ENCODE results near the gene STON2.

The STON2 gene

DNA sequence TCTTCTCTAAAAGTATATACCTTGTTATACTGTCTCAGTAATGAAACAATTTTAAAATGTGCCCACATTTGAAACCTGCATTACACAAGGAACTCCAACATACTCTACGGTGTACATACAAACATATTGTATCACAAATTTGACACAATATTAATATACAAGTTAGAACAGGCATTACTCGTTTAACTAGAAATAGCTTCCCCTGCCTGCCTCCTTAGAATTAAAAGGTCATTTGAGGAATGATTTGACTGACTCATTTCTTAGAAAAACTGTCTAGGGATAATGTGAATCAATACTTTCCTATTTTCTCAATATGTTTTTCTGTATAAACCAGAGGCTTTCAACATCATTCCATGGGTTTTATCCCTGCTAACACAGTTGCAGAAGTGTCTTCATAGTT is 73.7 kb downstream of the STON2 start:
- TF ChIP-seq, protein P1, sequence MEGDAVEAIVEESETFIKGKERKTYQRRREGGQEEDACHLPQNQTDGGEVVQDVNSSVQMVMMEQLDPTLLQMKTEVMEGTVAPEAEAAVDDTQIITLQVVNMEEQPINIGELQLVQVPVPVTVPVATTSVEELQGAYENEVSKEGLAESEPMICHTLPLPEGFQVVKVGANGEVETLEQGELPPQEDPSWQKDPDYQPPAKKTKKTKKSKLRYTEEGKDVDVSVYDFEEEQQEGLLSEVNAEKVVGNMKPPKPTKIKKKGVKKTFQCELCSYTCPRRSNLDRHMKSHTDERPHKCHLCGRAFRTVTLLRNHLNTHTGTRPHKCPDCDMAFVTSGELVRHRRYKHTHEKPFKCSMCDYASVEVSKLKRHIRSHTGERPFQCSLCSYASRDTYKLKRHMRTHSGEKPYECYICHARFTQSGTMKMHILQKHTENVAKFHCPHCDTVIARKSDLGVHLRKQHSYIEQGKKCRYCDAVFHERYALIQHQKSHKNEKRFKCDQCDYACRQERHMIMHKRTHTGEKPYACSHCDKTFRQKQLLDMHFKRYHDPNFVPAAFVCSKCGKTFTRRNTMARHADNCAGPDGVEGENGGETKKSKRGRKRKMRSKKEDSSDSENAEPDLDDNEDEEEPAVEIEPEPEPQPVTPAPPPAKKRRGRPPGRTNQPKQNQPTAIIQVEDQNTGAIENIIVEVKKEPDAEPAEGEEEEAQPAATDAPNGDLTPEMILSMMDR (IDR thresholded peaks at IDR 0.05; ENCODE audit: insufficient read depth, low read length, missing control alignments): no peak
- POLR2A ChIA-PET: no interaction called here
- no peak overlapping the region for H3K4me3 ChIP-seq (ENCODE audit: low read depth, low read length)
- DNase-seq (ENCODE audit: low read depth, low spot score): no peak
- CTCF ChIA-PET: no interaction called here

DNA sequence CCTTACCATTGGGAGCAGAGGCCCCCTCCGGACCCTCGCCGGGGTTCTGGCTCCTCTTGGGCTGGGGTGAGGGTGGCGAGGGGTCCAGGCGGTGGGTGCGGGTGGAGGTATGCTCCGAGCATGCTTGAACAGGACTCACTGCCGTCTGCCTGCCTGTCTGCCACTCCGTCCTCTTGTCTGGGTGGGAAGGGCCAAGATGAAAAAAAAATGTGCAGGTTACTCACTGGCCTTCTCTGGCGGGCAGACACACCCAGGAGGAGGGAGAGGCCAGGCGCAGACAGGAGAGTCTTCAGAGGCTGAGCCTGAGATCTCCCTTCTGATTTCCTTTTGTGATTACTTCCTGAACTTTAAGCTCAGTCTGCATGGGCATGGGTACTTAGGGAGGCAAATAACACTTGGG is 76.1 kb downstream of the STON2 start:
- ChIA-PET POLR2A (no interaction called here), CTCF (no interaction called here)
- no peak overlapping the region for H3K4me3 ChIP-seq (ENCODE audit: low read depth, low read length)
- TF ChIP-seq, protein P1 (IDR thresholded peaks at IDR 0.05; ENCODE audit: insufficient read depth, low read length, missing control alignments): no peak
- no peak for DNase-seq (ENCODE audit: low read depth, low spot score)

DNA sequence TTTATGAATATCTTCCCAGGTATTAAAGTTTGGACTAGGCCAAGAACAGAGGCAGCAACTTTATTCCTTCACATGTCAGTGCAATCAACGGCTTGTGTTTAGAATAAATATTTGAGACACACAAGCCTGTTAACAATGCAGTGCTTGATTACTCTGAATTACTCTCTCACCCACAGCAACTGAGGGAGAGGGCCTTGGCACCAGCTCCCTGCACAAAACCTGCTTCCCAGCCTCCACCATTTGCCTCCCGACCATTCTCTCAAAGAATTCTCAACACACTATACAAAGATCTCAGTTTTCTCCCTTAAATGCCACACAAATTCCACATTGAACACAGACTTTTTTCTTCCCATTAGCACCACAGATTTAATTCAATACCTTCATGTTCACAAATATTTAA is 77.0 kb downstream of the STON2 start:
- ChIA-PET POLR2A (no interaction called here), CTCF (no interaction called here)

DNA sequence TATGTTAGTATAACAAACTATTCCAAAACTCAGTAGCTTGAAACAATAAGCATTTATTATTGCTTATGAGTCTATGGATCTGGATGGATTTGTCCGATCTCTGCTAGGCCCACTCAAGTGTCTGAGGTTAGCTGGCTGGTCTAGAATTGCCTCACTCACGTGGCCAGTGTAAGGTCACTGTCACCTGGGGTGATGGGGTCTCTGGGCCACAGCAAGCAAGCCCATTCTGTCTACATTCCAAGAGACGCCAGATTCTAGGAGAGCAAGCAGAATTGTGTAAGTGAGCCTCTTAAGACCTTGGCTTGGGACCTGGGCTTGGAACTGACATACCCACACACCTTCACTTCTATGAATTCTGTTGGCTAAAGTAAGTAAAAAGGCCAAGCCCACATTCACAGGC is 80.2 kb downstream of the STON2 start:
- ChIA-PET CTCF (no interaction called here), POLR2A (no interaction called here)
- no peak overlapping the region for H3K4me3 ChIP-seq (ENCODE audit: low read depth, low read length)
- DNase-seq (ENCODE audit: low read depth, low spot score): no peak
- TF ChIP-seq, protein P1 (IDR thresholded peaks at IDR 0.05; ENCODE audit: insufficient read depth, low read length, missing control alignments): no peak

More for the DNA sequence above, 77.0 kb downstream of the STON2 start:
- DNase-seq (ENCODE audit: low read depth, low spot score): no peak
- TF ChIP-seq, protein P1 (IDR thresholded peaks at IDR 0.05; ENCODE audit: insufficient read depth, low read length, missing control alignments): no peak
- no peak overlapping the region for H3K4me3 ChIP-seq (ENCODE audit: low read depth, low read length)

DNA sequence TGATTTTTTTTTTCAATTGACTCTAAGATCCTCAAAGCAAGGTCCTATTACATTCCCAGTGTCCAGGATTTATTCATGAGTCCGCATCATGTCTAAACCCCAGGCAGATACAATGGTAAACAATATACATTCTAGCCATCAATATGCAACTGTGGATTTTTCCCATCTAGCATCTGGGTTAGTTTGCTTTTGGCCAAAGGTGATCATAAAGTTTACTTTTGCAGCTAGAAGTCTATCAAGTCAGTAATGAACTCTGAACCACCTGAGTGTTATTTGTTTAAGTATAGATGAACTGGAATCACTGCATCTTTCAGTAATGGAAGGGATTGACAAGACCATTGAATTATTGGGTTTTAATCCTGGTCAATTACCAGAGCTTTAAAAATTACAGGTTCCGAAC is 80.8 kb downstream of the STON2 start:
- ChIA-PET POLR2A (no interaction called here), CTCF (no interaction called here)
- TF ChIP-seq, protein P1 (IDR thresholded peaks at IDR 0.05; ENCODE audit: insufficient read depth, low read length, missing control alignments): no peak
- DNase-seq (ENCODE audit: low read depth, low spot score): no peak
- H3K4me3 ChIP-seq (ENCODE audit: low read depth, low read length): no peak overlapping the region

DNA sequence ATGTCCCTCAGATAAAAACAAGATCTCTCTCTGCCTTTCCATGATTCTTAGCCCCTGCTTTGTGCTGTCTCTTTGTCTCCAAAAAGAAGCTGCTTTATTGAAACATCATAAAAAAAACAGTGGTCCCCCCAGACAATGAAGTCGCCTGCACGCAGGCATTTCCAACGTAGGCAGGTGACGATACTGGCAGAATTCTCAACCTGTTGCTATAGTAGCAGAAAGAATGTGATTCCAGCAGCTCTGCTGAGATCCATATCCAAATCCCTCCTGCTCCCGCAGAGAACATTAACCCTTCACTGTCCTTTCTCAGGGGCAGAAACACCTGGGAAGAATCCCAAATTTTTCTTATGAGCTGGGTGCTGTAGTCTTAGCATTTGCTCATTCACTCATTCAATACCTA is 84.8 kb downstream of the STON2 start:
- DNase-seq (ENCODE audit: low read depth, low spot score): no peak
- ChIA-PET CTCF (interaction anchor here (1.5 kb wide), 1 partner anchor 46 kb away, joined by 3 read pairs; no protein-coding TSS in a partner anchor), POLR2A (no interaction called here)
- H3K4me3 ChIP-seq (ENCODE audit: low read depth, low read length): no peak overlapping the region
- TF ChIP-seq, protein P1 (IDR thresholded peaks at IDR 0.05; ENCODE audit: insufficient read depth, low read length, missing control alignments): no peak

Data from AG04449 (cell line).